Glomerular visceral epithelial cell (primary cell): ENCODE results near the gene FALEC.

ENCODE experiments used
- DNase-seq: peaks from one replicate; pipeline ENCODE4 v3.0.0-alpha.2; 2016; ENCODE audit errors: extremely low spot score

FALEC gene

GRCh38 chr1:150511985-150512660 lies 3.4 kb upstream of the FALEC start:
- DNase-seq, result no peak

- DNase-seq, result no peak
Measured at GRCh38 chr1:150512846-150513245, 2.7 kb upstream of the FALEC start.

- no peak for DNase-seq
Measured at GRCh38 chr1:150513351-150513791, 2.2 kb upstream of the FALEC start.

GRCh38 chr1:150514260-150514659 lies 1.3 kb upstream of the FALEC start:
- DNase-seq, result no peak

GRCh38 chr1:150514913-150515327 lies 632 bp upstream of the FALEC start:
- no peak for DNase-seq

GRCh38 chr1:150516050-150516591 lies 569 bp downstream of the FALEC start:
- no peak for DNase-seq

GRCh38 chr1:150516616-150517015 lies 1.1 kb downstream of the FALEC start:
- DNase-seq, result peak; percentile 18

GRCh38 chr1:150521196-150521968 lies 5.8 kb downstream of the FALEC start:
- DNase-seq, result no peak

GRCh38 chr1:150525348-150525747 lies 9.8 kb downstream of the FALEC start:
- DNase-seq, result no peak

- DNase-seq, result no peak
Measured at GRCh38 chr1:150528196-150528595, 12.6 kb downstream of the FALEC start.

GRCh38 chr1:150529017-150529416 lies 13.5 kb downstream of the FALEC start:
- DNase-seq, result peak; percentile 59

GRCh38 chr1:150530491-150531159 lies 15.1 kb downstream of the FALEC start:
- DNase-seq, result no peak

GRCh38 chr1:150532860-150533259 lies 17.3 kb downstream of the FALEC start:
- no peak for DNase-seq

GRCh38 chr1:150534002-150534401 lies 18.4 kb downstream of the FALEC start:
- DNase-seq, result no peak

GRCh38 chr1:150535511-150536287 lies 20.1 kb downstream of the FALEC start:
- DNase-seq, result peak; percentile 68

- no peak for DNase-seq
Measured at GRCh38 chr1:150536836-150537731, 21.5 kb downstream of the FALEC start.

GRCh38 chr1:150537732-150538684 lies 22.5 kb downstream of the FALEC start:
- DNase-seq, result peak; percentile 83

GRCh38 chr1:150543500-150544143 lies 28.1 kb downstream of the FALEC start:
- no peak for DNase-seq

GRCh38 chr1:150544204-150544603 lies 28.7 kb downstream of the FALEC start:
- no peak for DNase-seq
